ENCODE results near the gene LLGL1.

GRCh38 chr17:18181358-18181757 is 44.1 kb upstream of the LLGL1 start:
- no peak for TF ChIP-seq CTCF (IDR thresholded peaks at IDR 0.05)
- TF ChIP-seq POLR2A (IDR thresholded peaks at IDR 0.05), result no peak
